Endothelial cell (in vitro differentiated cells): Measurements from ENCODE around the gene KRTAP5-1. TPM values are rescaled to one million over a fixed set of nuclear protein-coding genes. Genes with fewer than 3 reads are reported as not detected.

ENCODE experiments used
- DNase-seq: peaks from one replicate; pipeline ENCODE4 v3.0.0; 2021; ENCODE audit warnings: low spot score
- H3K27ac Mint-ChIP-seq: one replicate; pipeline ENCODE4 v1.8.0; 2021; ENCODE audit warnings: mixed read lengths, inconsistent platforms; ENCODE audit not compliant: unreplicated experiment
- H3K27me3 Mint-ChIP-seq: one replicate; pipeline ENCODE4 v1.8.0; 2021; ENCODE audit warnings: mild to moderate bottlenecking, moderate library complexity, mixed read lengths, inconsistent platforms; ENCODE audit not compliant: unreplicated experiment
- H3K36me3 Mint-ChIP-seq: one replicate; pipeline ENCODE4 v1.8.0; 2021; ENCODE audit warnings: mild to moderate bottlenecking, low read depth, mixed read lengths, inconsistent platforms; ENCODE audit not compliant: unreplicated experiment
- H3K4me1 Mint-ChIP-seq: one replicate; pipeline ENCODE4 v1.8.0; 2021; ENCODE audit warnings: mild to moderate bottlenecking, mixed read lengths, inconsistent platforms; ENCODE audit not compliant: unreplicated experiment
- H3K4me3 Mint-ChIP-seq: one replicate; pipeline ENCODE4 v1.8.0; 2021; ENCODE audit warnings: mild to moderate bottlenecking, mixed read lengths, inconsistent platforms; ENCODE audit not compliant: unreplicated experiment
- H3K9me3 Mint-ChIP-seq: one replicate; pipeline ENCODE4 v1.8.0; 2021; ENCODE audit warnings: mixed read lengths, inconsistent platforms; ENCODE audit not compliant: unreplicated experiment
- total RNA-seq: library from RNA; stranded (reverse); fragmentation: NEBNext Ultra II Directional; extraction: Animal tissue kit (Norgen Biotek cat#: 25700); gene quantifications from one replicate; pipeline ENCODE4 v1.2.1, GENCODE V29; 2021; ENCODE audit not compliant: unreplicated experiment
- TF ChIP-seq, protein P1 (sequence below): fragments of 200-600 bp; sonication (generic); IDR thresholded peaks from one replicate; pipeline ENCODE4 v1.5.0; 2021; ENCODE audit warnings: antibody characterized with exemption; ENCODE audit not compliant: unreplicated experiment

Gene KRTAP5-1
- total RNA-seq, 1 donor from 2014 or later, result not detected

DNA sequence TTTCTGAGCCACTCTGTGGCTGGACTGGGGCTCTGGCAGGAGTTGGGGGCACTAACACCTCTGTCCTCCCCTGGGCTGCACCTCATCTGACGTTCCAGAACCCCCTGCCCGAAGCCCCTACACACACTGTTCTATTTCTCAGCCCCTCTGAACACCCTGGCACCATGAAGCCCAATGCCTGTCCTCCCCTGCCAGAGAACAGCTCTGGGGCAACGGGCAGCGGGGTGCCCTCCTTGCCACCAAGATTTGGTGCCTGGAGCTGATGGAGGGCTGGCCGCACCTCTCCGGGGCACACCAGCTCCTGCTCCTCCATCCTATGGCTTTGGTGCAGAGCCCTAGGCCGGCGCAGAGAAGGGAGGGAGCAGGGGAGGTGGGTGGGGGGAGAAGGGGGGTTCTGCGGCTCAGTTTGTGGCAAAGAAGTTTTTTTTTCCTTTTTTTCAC, 29.4 kb downstream of the KRTAP5-1 start:
- H3K4me1 Mint-ChIP-seq, result no peaks in the 10 kb centered on the region
- no peak overlapping the region for H3K27ac Mint-ChIP-seq
- H3K27me3 Mint-ChIP-seq, result peaks cover 7% of the 10 kb centered on the region

GRCh38 chr11:1554981-1555712, 29.9 kb downstream of the KRTAP5-1 start:
- Mint-ChIP-seq H3K27ac (no peak overlapping the region), H3K9me3 (no peaks in the 10 kb centered on the region), H3K36me3 (no peaks in the 10 kb centered on the region), H3K4me1 (no peaks in the 10 kb centered on the region), H3K4me3 (no peak overlapping the region), H3K27me3 (peaks cover 7% of the 10 kb centered on the region)
- TF ChIP-seq, protein P1, sequence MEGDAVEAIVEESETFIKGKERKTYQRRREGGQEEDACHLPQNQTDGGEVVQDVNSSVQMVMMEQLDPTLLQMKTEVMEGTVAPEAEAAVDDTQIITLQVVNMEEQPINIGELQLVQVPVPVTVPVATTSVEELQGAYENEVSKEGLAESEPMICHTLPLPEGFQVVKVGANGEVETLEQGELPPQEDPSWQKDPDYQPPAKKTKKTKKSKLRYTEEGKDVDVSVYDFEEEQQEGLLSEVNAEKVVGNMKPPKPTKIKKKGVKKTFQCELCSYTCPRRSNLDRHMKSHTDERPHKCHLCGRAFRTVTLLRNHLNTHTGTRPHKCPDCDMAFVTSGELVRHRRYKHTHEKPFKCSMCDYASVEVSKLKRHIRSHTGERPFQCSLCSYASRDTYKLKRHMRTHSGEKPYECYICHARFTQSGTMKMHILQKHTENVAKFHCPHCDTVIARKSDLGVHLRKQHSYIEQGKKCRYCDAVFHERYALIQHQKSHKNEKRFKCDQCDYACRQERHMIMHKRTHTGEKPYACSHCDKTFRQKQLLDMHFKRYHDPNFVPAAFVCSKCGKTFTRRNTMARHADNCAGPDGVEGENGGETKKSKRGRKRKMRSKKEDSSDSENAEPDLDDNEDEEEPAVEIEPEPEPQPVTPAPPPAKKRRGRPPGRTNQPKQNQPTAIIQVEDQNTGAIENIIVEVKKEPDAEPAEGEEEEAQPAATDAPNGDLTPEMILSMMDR, result no peak
- DNase-seq, result no peak

More for the DNA sequence above, 29.4 kb downstream of the KRTAP5-1 start:
- H3K9me3 Mint-ChIP-seq, result no peaks in the 10 kb centered on the region
- TF ChIP-seq, protein P1, result no peak
- no peak for DNase-seq
- no peak overlapping the region for H3K4me3 Mint-ChIP-seq
- no peaks in the 10 kb centered on the region for H3K36me3 Mint-ChIP-seq

GRCh38 chr11:1553808-1554594, 31.1 kb downstream of the KRTAP5-1 start:
- no peaks in the 10 kb centered on the region for H3K4me1 Mint-ChIP-seq
- H3K27me3 Mint-ChIP-seq, result peaks cover 14% of the 10 kb centered on the region
- H3K9me3 Mint-ChIP-seq, result no peaks in the 10 kb centered on the region
- no peaks in the 10 kb centered on the region for H3K36me3 Mint-ChIP-seq
- DNase-seq, result no peak
- no peak overlapping the region for H3K27ac Mint-ChIP-seq
- TF ChIP-seq, protein P1, result no peak
- no peak overlapping the region for H3K4me3 Mint-ChIP-seq

GRCh38 chr11:1549338-1550330, 35.4 kb downstream of the KRTAP5-1 start:
- DNase-seq, result no peak
- Mint-ChIP-seq H3K36me3 (no peaks in the 10 kb centered on the region), H3K27ac (no peak overlapping the region), H3K27me3 (peaks cover 20% of the 10 kb centered on the region), H3K4me1 (no peaks in the 10 kb centered on the region), H3K9me3 (no peaks in the 10 kb centered on the region), H3K4me3 (no peak overlapping the region)
- TF ChIP-seq, protein P1, result no peak
